CD14-positive monocyte (primary cell): ENCODE measurements around the gene KLK3. TPM values are rescaled to one million over a fixed set of nuclear protein-coding genes. Genes with fewer than 3 reads are reported as not detected.

Source experiments
- DNase-seq, 3 donors: peaks; one replicate each; pipeline ENCODE4 v3.0.0-alpha.2; 2011 to 2022
- H2AFZ ChIP-seq: 2 replicates; pipeline ENCODE4 v1.6.0; 2012; ENCODE audit warnings: mild to moderate bottlenecking, low read depth, low read length, inconsistent platforms; ENCODE audit not compliant: insufficient read depth, poor library complexity, severe bottlenecking
- H3K27ac ChIP-seq, 2 donors: 1 replicate in 1 of 2; 2 replicates in 1 of 2; pipeline ENCODE4 v1.5.1; 2012 to 2013; ENCODE audit warnings: low read length in 2 of 2, control low read depth in 1 of 2, inconsistent platforms in 1 of 2, low read depth in 1 of 2, mild to moderate bottlenecking in 1 of 2
- H3K27me3 ChIP-seq, 2 donors: one replicate each; pipeline versions ENCODE4 v1.6.0 to v1.6.1; 2011 to 2013; ENCODE audit warnings: low read length in 2 of 2; ENCODE audit not compliant: control insufficient read depth in 2 of 2, insufficient read depth in 2 of 2
- H3K36me3 ChIP-seq, 2 donors: replicated peaks in 1 of 2; 1 replicate in 1 of 2; 2 replicates in 1 of 2; pipeline versions ENCODE4 v1.5.1 to v1.6.1; 2012 to 2013; ENCODE audit warnings: low read length in 2 of 2, control low read depth in 1 of 2, inconsistent platforms in 1 of 2, mild to moderate bottlenecking in 1 of 2; ENCODE audit not compliant: insufficient read depth in 2 of 2, control insufficient read depth in 1 of 2
- H3K4me1 ChIP-seq, 2 donors: 1 replicate in 1 of 2; 2 replicates in 1 of 2; pipeline versions ENCODE4 v1.5.1 to v1.6.1; 2012 to 2013; ENCODE audit warnings: low read length in 2 of 2, control low read depth in 1 of 2, inconsistent platforms in 1 of 2, mild to moderate bottlenecking in 1 of 2, moderate library complexity in 1 of 2; ENCODE audit not compliant: insufficient read depth in 2 of 2, control insufficient read depth in 1 of 2
- H3K4me2 ChIP-seq: replicated peaks from 2 replicates; pipeline ENCODE3; 2012; ENCODE audit warnings: low read length, moderate library complexity, mild to moderate bottlenecking; ENCODE audit not compliant: poor library complexity, severe bottlenecking; ENCODE audit errors: extremely low read depth
- H3K4me3 ChIP-seq, 3 experiments: fragments of 200-600 bp in 1 of 3; sonication (generic) in 1 of 3; replicated peaks in 1 of 3; 1 replicate in 2 of 3; 2 replicates in 1 of 3; pipeline ENCODE4 v1.5.1; 2011 to 2013; ENCODE audit warnings: low read length in 3 of 3, mild to moderate bottlenecking in 3 of 3, control low read depth in 2 of 3, low read depth in 2 of 3, inconsistent platforms in 1 of 3, moderate library complexity in 1 of 3
- H3K79me2 ChIP-seq: 2 replicates; pipeline ENCODE4 v1.6.0; 2012; ENCODE audit warnings: mild to moderate bottlenecking, control low read depth, inconsistent platforms, low read length, moderate library complexity; ENCODE audit not compliant: insufficient read depth
- H3K9ac ChIP-seq: 2 replicates; pipeline ENCODE4 v1.6.0; 2017; ENCODE audit warnings: low read length, mild to moderate bottlenecking; ENCODE audit not compliant: insufficient read depth, poor library complexity, severe bottlenecking
- H3K9me3 ChIP-seq, 2 donors: replicated peaks in 1 of 2; 1 replicate in 1 of 2; 2 replicates in 1 of 2; pipeline versions ENCODE4 v1.5.1 to v1.6.1; 2012 to 2013; ENCODE audit warnings: low read length in 2 of 2, control low read depth in 1 of 2; ENCODE audit not compliant: control insufficient read depth in 1 of 2, insufficient read depth in 1 of 2
- H4K20me1 ChIP-seq: 2 replicates; pipeline ENCODE4 v1.6.0; 2012; ENCODE audit warnings: mild to moderate bottlenecking, low read length, control low read depth, moderate library complexity; ENCODE audit not compliant: insufficient read depth
- H3K27ac Mint-ChIP-seq, 7 donors: one replicate each; pipeline ENCODE4 v1.8.0; 2020; ENCODE audit warnings: mild to moderate bottlenecking in 7 of 7, mixed read lengths in 7 of 7, moderate library complexity in 6 of 7, inconsistent platforms in 2 of 7
- H3K27me3 Mint-ChIP-seq, 3 donors: one replicate each; pipeline ENCODE4 v1.8.0; 2021 to 2022; ENCODE audit warnings: low read depth in 3 of 3, mild to moderate bottlenecking in 3 of 3, mixed read lengths in 3 of 3, moderate library complexity in 3 of 3, inconsistent platforms in 1 of 3
- H3K36me3 Mint-ChIP-seq, 2 donors: one replicate each; pipeline ENCODE4 v1.8.0; 2020; ENCODE audit warnings: mixed read lengths in 2 of 2, inconsistent platforms in 1 of 2, mild to moderate bottlenecking in 1 of 2
- H3K4me1 Mint-ChIP-seq: one replicate; pipeline ENCODE4 v1.8.0; 2020; ENCODE audit warnings: mild to moderate bottlenecking, mixed read lengths
- H3K4me3 Mint-ChIP-seq, 2 donors: one replicate each; pipeline ENCODE4 v1.8.0; 2020; ENCODE audit warnings: mild to moderate bottlenecking in 2 of 2, mixed read lengths in 2 of 2, moderate library complexity in 1 of 2
- H3K9me3 Mint-ChIP-seq, 7 donors: one replicate each; pipeline ENCODE4 v1.8.0; 2020 to 2022; ENCODE audit warnings: mixed read lengths in 7 of 7, mild to moderate bottlenecking in 6 of 7, moderate library complexity in 6 of 7, inconsistent platforms in 2 of 7
- WGBS: methylation state at CpG from one replicate; pipeline ENCODE4 v1.1.5; 2013; ENCODE audit warnings: missing lambda C conversion rate; ENCODE audit not compliant: insufficient coverage; 5-methylcytosine and 5-hydroxymethylcytosine counted together
- intact Hi-C, 2 donors: fragments of 100-400 bp; cut with micrococcal nuclease; formaldehyde crosslinking; loops; one replicate each; pipeline versions ENCODE4 v1.15.0 to v1.15.1; 2023
- polyA plus RNA-seq, 3 donors: library from polyadenylated mRNA; depleted of rRNA in 1 of 3; unstranded in 2 of 3; stranded (reverse) in 1 of 3; fragments of 300-500 nt in 2 of 3; fragments of >200 nt in 1 of 3; fragmentation: Illumina TruSeq in 2 of 3; gene quantifications; 1 replicate in 2 of 3; 2 replicates in 1 of 3; pipeline ENCODE4 v1.2.3, GENCODE V29; 2012 to 2021
- TF ChIP-seq, protein P1 (sequence below): fragments of 200-600 bp; IDR thresholded peaks from one replicate; pipeline ENCODE4 v1.8.0; 2022; ENCODE audit warnings: antibody characterized with exemption, mild to moderate bottlenecking

Gene KLK3
- polyA plus RNA-seq, 3 donors = not detected

DNA sequence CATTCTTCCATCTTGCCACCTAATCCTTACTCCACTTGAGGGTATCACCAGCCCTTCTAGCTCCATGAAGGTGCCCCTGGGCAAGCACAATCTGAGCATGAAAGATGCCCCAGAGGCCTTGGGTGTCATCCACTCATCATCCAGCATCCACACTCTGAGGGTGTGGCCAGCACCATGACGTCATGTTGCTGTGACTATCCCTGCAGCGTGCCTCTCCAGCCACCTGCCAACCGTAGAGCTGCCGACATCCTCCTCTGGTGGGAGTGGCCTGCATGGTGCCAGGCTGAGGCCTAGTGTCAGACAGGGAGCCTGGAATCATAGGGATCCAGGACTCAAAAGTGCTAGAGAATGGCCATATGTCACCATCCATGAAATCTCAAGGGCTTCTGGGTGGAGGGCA, 3.1 kb upstream of the KLK3 start:
- intact Hi-C loops = no loop called here
- 95% methylated on average over 3 of the region's 4 CpGs for WGBS
- Histone ChIP-seq H4K20me1 (no peaks in the 10 kb centered on the region), H3K4me1 (no peaks in the 10 kb centered on the region), H3K4me2 (no peak overlapping the region), H3K36me3 (no peaks in the 10 kb centered on the region), H3K27me3 (peaks cover 0 to 2% of the 10 kb centered on the region in 2 donors), H3K4me3 (no peak overlapping the region), H3K27ac (no peak overlapping the region), H3K9ac (no peak overlapping the region), H3K79me2 (no peaks in the 10 kb centered on the region), H2AFZ (no peak overlapping the region), H3K9me3 (no peaks in the 10 kb centered on the region)
- H3K4me1 Mint-ChIP-seq = no peaks in the 10 kb centered on the region
- no peak overlapping the region for H3K27ac Mint-ChIP-seq
- no peak for DNase-seq
- H3K36me3 Mint-ChIP-seq = no peaks in the 10 kb centered on the region
- no peak overlapping the region for H3K4me3 Mint-ChIP-seq
- no peaks in the 10 kb centered on the region for H3K9me3 Mint-ChIP-seq
- H3K27me3 Mint-ChIP-seq = peaks cover 11 to 31% (median 17%) of the 10 kb centered on the region in 3 donors
- TF ChIP-seq, protein P1, sequence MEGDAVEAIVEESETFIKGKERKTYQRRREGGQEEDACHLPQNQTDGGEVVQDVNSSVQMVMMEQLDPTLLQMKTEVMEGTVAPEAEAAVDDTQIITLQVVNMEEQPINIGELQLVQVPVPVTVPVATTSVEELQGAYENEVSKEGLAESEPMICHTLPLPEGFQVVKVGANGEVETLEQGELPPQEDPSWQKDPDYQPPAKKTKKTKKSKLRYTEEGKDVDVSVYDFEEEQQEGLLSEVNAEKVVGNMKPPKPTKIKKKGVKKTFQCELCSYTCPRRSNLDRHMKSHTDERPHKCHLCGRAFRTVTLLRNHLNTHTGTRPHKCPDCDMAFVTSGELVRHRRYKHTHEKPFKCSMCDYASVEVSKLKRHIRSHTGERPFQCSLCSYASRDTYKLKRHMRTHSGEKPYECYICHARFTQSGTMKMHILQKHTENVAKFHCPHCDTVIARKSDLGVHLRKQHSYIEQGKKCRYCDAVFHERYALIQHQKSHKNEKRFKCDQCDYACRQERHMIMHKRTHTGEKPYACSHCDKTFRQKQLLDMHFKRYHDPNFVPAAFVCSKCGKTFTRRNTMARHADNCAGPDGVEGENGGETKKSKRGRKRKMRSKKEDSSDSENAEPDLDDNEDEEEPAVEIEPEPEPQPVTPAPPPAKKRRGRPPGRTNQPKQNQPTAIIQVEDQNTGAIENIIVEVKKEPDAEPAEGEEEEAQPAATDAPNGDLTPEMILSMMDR = no peak

DNA sequence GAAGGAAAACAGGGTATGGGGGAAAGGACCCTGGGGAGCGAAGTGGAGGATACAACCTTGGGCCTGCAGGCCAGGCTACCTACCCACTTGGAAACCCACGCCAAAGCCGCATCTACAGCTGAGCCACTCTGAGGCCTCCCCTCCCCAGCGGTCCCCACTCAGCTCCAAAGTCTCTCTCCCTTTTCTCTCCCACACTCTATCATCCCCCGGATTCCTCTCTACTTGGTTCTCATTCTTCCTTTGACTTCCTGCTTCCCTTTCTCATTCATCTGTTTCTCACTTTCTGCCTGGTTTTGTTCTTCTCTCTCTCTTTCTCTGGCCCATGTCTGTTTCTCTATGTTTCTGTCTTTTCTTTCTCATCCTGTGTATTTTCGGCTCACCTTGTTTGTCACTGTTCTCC, 2.7 kb downstream of the KLK3 start:
- Histone ChIP-seq H3K4me1 (no peaks in the 10 kb centered on the region), H3K4me3 (no peak overlapping the region), H3K27me3 (peaks cover 0 to 2% of the 10 kb centered on the region in 2 donors), H4K20me1 (no peaks in the 10 kb centered on the region), H3K27ac (no peak overlapping the region), H3K9me3 (peaks cover 5 to 8% of the 10 kb centered on the region in 2 donors), H3K9ac (no peak overlapping the region), H3K36me3 (no peaks in the 10 kb centered on the region), H3K4me2 (no peak overlapping the region), H3K79me2 (no peaks in the 10 kb centered on the region), H2AFZ (no peak overlapping the region)
- no peaks in the 10 kb centered on the region for H3K4me1 Mint-ChIP-seq
- WGBS = 64% methylated on average over 5 of the region's 6 CpGs
- peaks cover 0 to 18% (median 7%) of the 10 kb centered on the region in 7 donors for H3K9me3 Mint-ChIP-seq
- H3K36me3 Mint-ChIP-seq = no peaks in the 10 kb centered on the region
- no peak for DNase-seq
- no peak overlapping the region for H3K4me3 Mint-ChIP-seq
- intact Hi-C loops = no loop called here
- H3K27ac Mint-ChIP-seq = no peak overlapping the region
- H3K27me3 Mint-ChIP-seq = peaks cover 25 to 27% (median 27%) of the 10 kb centered on the region in 3 donors
- TF ChIP-seq, protein P1 = no peak
